PC-9 (cell line): ENCODE results near the gene NINL. TPM values are rescaled to one million over a fixed set of nuclear protein-coding genes. Genes with fewer than 3 reads are reported as not detected.

ENCODE experiments used
- BruUV-seq: library from RNA; stranded (reverse); fragments of 400-500 nt; replicated peaks from 2 replicates; lab custom pipeline; 2021; lab: Mats Ljungman, UMichigan
- CTCF ChIA-PET: fragments of 300-600 bp; sonication (Branson Sonifier 250); formaldehyde crosslinking; loops from one replicate; lab custom pipeline; 2022; ENCODE audit warnings: antibody characterized with exemption; lab: Charles Lee
- POLR2A ChIA-PET: fragments of 300-600 bp; sonication (Branson Sonifier 250); formaldehyde crosslinking; loops from one replicate; lab custom pipeline; 2022; ENCODE audit warnings: antibody characterized with exemption; ENCODE audit not compliant: unreplicated experiment; lab: Charles Lee
- DNase-seq, 2 experiments: peaks; one replicate each; pipeline versions ENCODE4 v3.0.0 to v3.0.0-alpha.2; 2015 to 2022; ENCODE audit warnings: mixed read lengths in 1 of 2
- H2AFZ ChIP-seq: fragments of 200-600 bp; sonication (generic); 2 replicates; pipeline ENCODE4 v1.8.1; 2017; ENCODE audit warnings: antibody characterized with exemption
- H3F3A ChIP-seq: fragments of 200-600 bp; sonication (generic); 2 replicates; pipeline ENCODE4 v1.8.1; 2017; ENCODE audit warnings: antibody characterized with exemption, mild to moderate bottlenecking, low read depth; ENCODE audit not compliant: insufficient read depth
- H3K27ac ChIP-seq: fragments of 200-600 bp; sonication (generic); 2 replicates; pipeline ENCODE4 v1.6.1; 2016; ENCODE audit warnings: mixed run types
- H3K27me3 ChIP-seq: fragments of 200-600 bp; sonication (generic); 2 replicates; pipeline ENCODE4 v1.6.1; 2016; ENCODE audit warnings: low read depth, mixed run types; ENCODE audit not compliant: insufficient read depth
- H3K36me3 ChIP-seq: fragments of 200-600 bp; sonication (generic); 2 replicates; pipeline ENCODE4 v1.6.1; 2016; ENCODE audit warnings: low read depth, mixed run types
- H3K4me1 ChIP-seq: fragments of 200-600 bp; sonication (generic); replicated peaks from 2 replicates; pipeline ENCODE4 v1.6.1; 2016; ENCODE audit warnings: mixed run types; ENCODE audit not compliant: insufficient read depth
- H3K4me2 ChIP-seq: fragments of 200-600 bp; sonication (generic); 2 replicates; pipeline ENCODE4 v1.6.1; 2017; ENCODE audit warnings: mixed run types
- H3K4me3 ChIP-seq: fragments of 200-600 bp; sonication (generic); 2 replicates; pipeline ENCODE4 v1.6.1; 2016; ENCODE audit warnings: mixed run types
- H3K79me2 ChIP-seq: fragments of 200-600 bp; sonication (generic); 2 replicates; pipeline ENCODE4 v1.6.1; 2017; ENCODE audit warnings: low read depth, mixed run types
- H3K9me2 ChIP-seq: fragments of 200-600 bp; sonication (generic); 2 replicates; pipeline ENCODE4 v1.8.1; 2017; ENCODE audit warnings: mild to moderate bottlenecking; ENCODE audit not compliant: insufficient read depth
- H3K9me3 ChIP-seq: fragments of 200-600 bp; sonication (generic); 2 replicates; pipeline ENCODE4 v1.8.1; 2016; ENCODE audit warnings: low read depth; ENCODE audit not compliant: insufficient read depth
- H4K20me1 ChIP-seq: fragments of 200-600 bp; sonication (generic); 2 replicates; pipeline ENCODE4 v1.8.1; 2017; ENCODE audit not compliant: insufficient read depth
- CTCF ChIP-seq: fragments of 200-600 bp; sonication (generic); conservative IDR thresholded peaks from 2 replicates; pipeline ENCODE4 v1.6.1; 2017; ENCODE audit warnings: mixed run types, antibody characterized with exemption, mild to moderate bottlenecking, moderate library complexity
- EZH2 ChIP-seq: fragments of 200-600 bp; sonication (generic); IDR thresholded peaks from 2 replicates; pipeline ENCODE4 v1.8.0; 2017; ENCODE audit warnings: antibody characterized with exemption, low read depth
- intact Hi-C: fragments of 100-400 bp; cut with micrococcal nuclease; formaldehyde crosslinking; loops from one replicate; pipeline ENCODE4 v1.10.0; 2022; ENCODE audit not compliant: unreplicated experiment
- total RNA-seq: library from RNA; stranded (reverse); gene quantifications from 2 replicates; pipeline ENCODE4 v1.2.3, GENCODE V29; 2021

Gene NINL
- total RNA-seq, 1 experiment from 2014 or later = 19.6 TPM

GRCh38 chr20:25622049-25622448 is 36.7 kb upstream of the NINL start:
- Histone ChIP-seq H3K79me2 (peaks cover 77% of the 10 kb centered on the region), H3K9me2 (no peaks in the 10 kb centered on the region), H3K4me1 (peaks cover 26% of the 10 kb centered on the region), H2AFZ (no peak overlapping the region), H3K9me3 (no peaks in the 10 kb centered on the region), H3K27ac (no peak overlapping the region), H3K36me3 (no peaks in the 10 kb centered on the region; the same call in 1 of the 2 replicates), H3K4me2 (peak overlapping the region; percentile 80), H4K20me1 (no peaks in the 10 kb centered on the region), H3K4me3 (peak overlapping the region; percentile 98), H3K27me3 (no peaks in the 10 kb centered on the region), H3F3A (peaks cover 17% of the 10 kb centered on the region)
- no peak for DNase-seq
- ChIA-PET POLR2A (no interaction called here), CTCF (no interaction called here)
- TF ChIP-seq CTCF (no peak), EZH2 (no peak)
- BruUV-seq = no TSS peak
- intact Hi-C loops = loop anchor here (2.0 to 10.0 kb wide), 4 partner anchors 75 to 630 kb away; partner anchors contain the start of genes APMAP, GINS1 and ZNF337

- H3K79me2 ChIP-seq = peaks cover 56% of the 10 kb centered on the region
- H3F3A ChIP-seq = peaks cover 15% of the 10 kb centered on the region
- TF ChIP-seq EZH2 (no peak), CTCF (no peak)
- H3K9me2 ChIP-seq = no peaks in the 10 kb centered on the region
- no peaks in the 10 kb centered on the region for H4K20me1 ChIP-seq
- no peaks in the 10 kb centered on the region for H3K27me3 ChIP-seq
- no peaks in the 10 kb centered on the region for H3K36me3 ChIP-seq
- POLR2A ChIA-PET = no interaction called here
- no peak overlapping the region for H2AFZ ChIP-seq
- H3K4me2 ChIP-seq = no peak overlapping the region
- no peaks in the 10 kb centered on the region for H3K9me3 ChIP-seq
- DNase-seq = no peak
- no peak overlapping the region for H3K27ac ChIP-seq
- H3K4me1 ChIP-seq = peaks cover 18% of the 10 kb centered on the region
- intact Hi-C loops = no loop called here
- BruUV-seq = no TSS peak
- H3K4me3 ChIP-seq = no peak overlapping the region
- CTCF ChIA-PET = no interaction called here
Measured at GRCh38 chr20:25619514-25619913, 34.2 kb upstream of the NINL start.

GRCh38 chr20:25608774-25609173 is 23.4 kb upstream of the NINL start:
- no peak overlapping the region for H3K4me2 ChIP-seq
- no peak overlapping the region for H2AFZ ChIP-seq
- no peaks in the 10 kb centered on the region for H3K36me3 ChIP-seq
- BruUV-seq = no TSS peak
- no peaks in the 10 kb centered on the region for H4K20me1 ChIP-seq
- intact Hi-C loops = no loop called here
- DNase-seq = no peak
- no peaks in the 10 kb centered on the region for H3F3A ChIP-seq
- no peaks in the 10 kb centered on the region for H3K27me3 ChIP-seq
- no peaks in the 10 kb centered on the region for H3K79me2 ChIP-seq
- H3K27ac ChIP-seq = no peak overlapping the region
- no peaks in the 10 kb centered on the region for H3K4me1 ChIP-seq
- ChIA-PET CTCF (interaction anchor here (0.6 kb wide), 1 partner anchor 17 kb away, joined by 3 read pairs; no protein-coding TSS in a partner anchor), POLR2A (no interaction called here)
- no peak for TF ChIP-seq EZH2
- TF ChIP-seq CTCF = no peak
- H3K4me3 ChIP-seq = no peak overlapping the region
- no peaks in the 10 kb centered on the region for H3K9me2 ChIP-seq
- no peaks in the 10 kb centered on the region for H3K9me3 ChIP-seq
